ENCODE measurements around the gene FAM13A.

Gene FAM13A

DNA sequence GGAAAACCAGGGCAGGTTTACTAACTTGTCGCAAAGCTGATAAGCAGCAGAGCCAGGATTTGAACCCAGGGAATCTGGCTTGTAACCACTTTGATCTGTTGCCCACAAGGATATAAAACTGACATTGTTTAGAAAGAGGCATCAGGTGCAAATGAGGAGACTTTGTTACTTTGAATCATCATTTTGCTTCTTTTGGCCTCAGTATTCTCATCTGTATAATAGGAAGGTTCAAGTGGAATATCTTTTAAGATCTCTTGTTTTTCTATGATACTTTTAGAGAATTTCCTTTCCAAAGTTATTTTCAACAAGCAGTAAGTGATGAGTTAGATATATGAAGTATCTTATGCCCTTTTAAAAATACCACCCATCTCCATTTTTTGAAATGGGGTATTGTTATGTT lies 301.5 kb downstream of the FAM13A start:
- Histone ChIP-seq H3K27ac (no peak overlapping the region), H3K27me3 (replicated peaks) (no peaks in the 10 kb centered on the region), H3K4me3 (ENCODE audit: low read depth, low read length) (no peak overlapping the region), H3K36me3 (replicated peaks) (no peaks in the 10 kb centered on the region)
- TF ChIP-seq, protein P1, sequence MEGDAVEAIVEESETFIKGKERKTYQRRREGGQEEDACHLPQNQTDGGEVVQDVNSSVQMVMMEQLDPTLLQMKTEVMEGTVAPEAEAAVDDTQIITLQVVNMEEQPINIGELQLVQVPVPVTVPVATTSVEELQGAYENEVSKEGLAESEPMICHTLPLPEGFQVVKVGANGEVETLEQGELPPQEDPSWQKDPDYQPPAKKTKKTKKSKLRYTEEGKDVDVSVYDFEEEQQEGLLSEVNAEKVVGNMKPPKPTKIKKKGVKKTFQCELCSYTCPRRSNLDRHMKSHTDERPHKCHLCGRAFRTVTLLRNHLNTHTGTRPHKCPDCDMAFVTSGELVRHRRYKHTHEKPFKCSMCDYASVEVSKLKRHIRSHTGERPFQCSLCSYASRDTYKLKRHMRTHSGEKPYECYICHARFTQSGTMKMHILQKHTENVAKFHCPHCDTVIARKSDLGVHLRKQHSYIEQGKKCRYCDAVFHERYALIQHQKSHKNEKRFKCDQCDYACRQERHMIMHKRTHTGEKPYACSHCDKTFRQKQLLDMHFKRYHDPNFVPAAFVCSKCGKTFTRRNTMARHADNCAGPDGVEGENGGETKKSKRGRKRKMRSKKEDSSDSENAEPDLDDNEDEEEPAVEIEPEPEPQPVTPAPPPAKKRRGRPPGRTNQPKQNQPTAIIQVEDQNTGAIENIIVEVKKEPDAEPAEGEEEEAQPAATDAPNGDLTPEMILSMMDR (IDR thresholded peaks at IDR 0.05; ENCODE audit: low read depth, low read length, missing control alignments), result no peak
- no peak for DNase-seq
- in situ Hi-C loops (cut with HindIII; ENCODE audit: low pct_ligation_motif_present, low sequenced_read_pairs), result no loop called here

DNA sequence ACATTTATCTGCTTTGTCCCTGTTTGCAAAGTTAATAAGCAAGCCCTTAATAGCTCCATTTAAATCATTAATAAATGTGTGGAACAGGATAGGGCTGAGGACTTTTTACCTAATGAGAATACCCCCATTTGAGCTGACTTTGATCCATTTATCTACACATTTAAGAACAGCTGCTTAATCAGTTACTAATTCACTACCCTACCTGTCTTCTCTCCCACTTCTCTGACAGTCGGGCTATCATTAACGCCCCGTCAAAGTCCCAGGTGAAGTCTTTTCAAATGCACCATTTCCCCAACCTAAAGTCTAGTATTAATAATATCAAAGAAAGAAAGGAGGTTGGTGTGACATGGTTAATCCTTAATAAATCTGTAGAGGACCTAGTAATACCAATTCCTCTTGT lies 302.2 kb downstream of the FAM13A start:
- H3K27me3 ChIP-seq (replicated peaks), result no peaks in the 10 kb centered on the region
- no peak for DNase-seq
- in situ Hi-C loops (cut with HindIII; ENCODE audit: low pct_ligation_motif_present, low sequenced_read_pairs), result no loop called here
- H3K4me3 ChIP-seq (ENCODE audit: low read depth, low read length), result no peak overlapping the region
- peaks cover 5% of the 10 kb centered on the region for H3K36me3 ChIP-seq (replicated peaks)
- TF ChIP-seq, protein P1 (IDR thresholded peaks at IDR 0.05; ENCODE audit: low read depth, low read length, missing control alignments), result no peak
- H3K27ac ChIP-seq, result no peak overlapping the region

DNA sequence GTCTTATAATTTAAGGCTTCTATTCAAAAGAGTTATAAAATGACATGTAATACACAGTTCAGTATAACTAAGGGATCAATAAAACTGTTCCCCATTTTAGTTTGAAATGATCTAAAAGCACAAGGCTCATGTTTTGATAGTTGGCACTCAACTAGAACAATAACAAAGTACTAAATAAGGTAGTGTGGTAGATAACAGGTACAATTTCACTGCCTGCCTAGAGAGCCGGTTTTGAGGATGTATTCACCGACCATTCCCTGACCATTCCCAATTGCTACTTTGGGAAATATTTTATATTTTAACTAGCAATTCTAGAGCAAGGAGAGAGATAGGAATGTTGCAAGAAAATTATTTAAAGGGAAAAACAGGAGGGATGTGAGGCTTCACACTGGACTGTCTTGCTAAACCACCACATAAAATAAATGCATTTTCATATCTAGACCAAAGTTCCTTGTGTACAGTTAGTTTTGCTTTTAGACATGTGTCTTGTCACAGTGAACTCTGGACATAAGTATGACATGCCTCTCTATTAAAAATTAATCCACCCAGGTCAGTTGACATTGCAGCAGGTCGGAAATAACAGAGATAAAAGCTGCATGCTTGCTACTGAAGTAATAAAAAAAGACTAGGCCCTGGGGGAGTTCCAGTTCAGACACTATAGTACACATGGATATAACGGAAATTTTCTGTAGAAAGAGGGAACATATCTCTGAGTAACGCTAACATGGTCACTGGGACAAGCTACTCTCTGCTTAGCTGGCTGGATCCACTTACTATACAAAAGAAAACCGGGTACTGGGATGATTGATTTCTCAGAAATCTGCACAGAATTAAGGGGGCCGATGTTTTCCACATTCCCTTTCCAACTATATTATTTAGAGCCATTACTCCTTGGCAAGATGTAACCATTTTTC lies 303.1 kb downstream of the FAM13A start:
- Histone ChIP-seq H3K4me3 (ENCODE audit: low read depth, low read length) (no peak overlapping the region), H3K36me3 (replicated peaks) (peaks cover 9% of the 10 kb centered on the region), H3K27ac (no peak overlapping the region), H3K27me3 (replicated peaks) (no peaks in the 10 kb centered on the region)
- in situ Hi-C loops (cut with HindIII; ENCODE audit: low pct_ligation_motif_present, low sequenced_read_pairs), result no loop called here
- TF ChIP-seq, protein P1 (IDR thresholded peaks at IDR 0.05; ENCODE audit: low read depth, low read length, missing control alignments), result no peak
- DNase-seq, result no peak

DNA sequence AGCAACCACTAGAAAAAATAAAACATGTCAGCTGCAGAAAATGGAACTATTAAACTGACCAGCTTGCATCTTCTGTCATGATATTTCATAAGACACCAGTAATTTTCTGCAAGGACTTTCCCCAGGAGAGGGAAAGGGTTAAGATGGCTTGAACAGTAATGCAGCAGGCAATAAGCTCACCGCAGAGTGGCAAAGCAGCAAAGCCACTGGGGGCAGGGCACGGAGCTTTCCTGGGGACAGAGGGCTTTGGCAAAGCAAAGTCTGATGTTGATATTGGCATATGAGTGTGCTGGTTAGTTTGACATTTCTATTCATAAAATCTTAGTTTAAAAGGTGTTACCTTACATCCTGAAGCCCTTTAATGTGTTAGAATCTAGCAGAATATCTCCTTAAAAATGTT lies 304.2 kb downstream of the FAM13A start:
- Histone ChIP-seq H3K36me3 (replicated peaks) (peaks cover 17% of the 10 kb centered on the region), H3K4me3 (ENCODE audit: low read depth, low read length) (no peak overlapping the region), H3K27me3 (replicated peaks) (no peaks in the 10 kb centered on the region), H3K27ac (no peak overlapping the region)
- DNase-seq, result no peak
- TF ChIP-seq, protein P1 (IDR thresholded peaks at IDR 0.05; ENCODE audit: low read depth, low read length, missing control alignments), result no peak
- in situ Hi-C loops (cut with HindIII; ENCODE audit: low pct_ligation_motif_present, low sequenced_read_pairs), result no loop called here

DNA sequence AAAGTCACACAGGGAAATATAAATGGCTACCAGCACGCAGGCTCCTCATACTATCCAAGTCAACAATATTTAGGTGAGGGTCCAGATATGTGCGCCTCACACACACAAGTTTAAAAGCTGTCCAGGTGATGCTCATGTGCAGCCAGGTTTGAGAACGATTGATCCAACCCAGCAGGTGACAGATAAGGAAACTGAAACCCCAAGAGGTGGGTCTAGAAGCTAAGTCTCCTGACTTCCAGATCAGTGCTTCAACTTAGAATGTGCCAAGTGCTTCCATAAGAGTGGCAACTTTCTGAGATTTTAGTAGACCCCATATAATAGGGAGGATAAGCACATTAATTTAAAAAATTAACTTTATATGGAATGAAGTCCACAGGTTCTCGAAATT lies 304.9 kb downstream of the FAM13A start:
- H3K4me3 ChIP-seq (ENCODE audit: low read depth, low read length), result no peak overlapping the region
- DNase-seq, result no peak
- no peak overlapping the region for H3K27ac ChIP-seq

More for the DNA sequence above, 304.9 kb downstream of the FAM13A start:
- Histone ChIP-seq H3K36me3 (replicated peaks) (peaks cover 23% of the 10 kb centered on the region), H3K27me3 (replicated peaks) (no peaks in the 10 kb centered on the region)
- TF ChIP-seq, protein P1 (IDR thresholded peaks at IDR 0.05; ENCODE audit: low read depth, low read length, missing control alignments), result no peak
- in situ Hi-C loops (cut with HindIII; ENCODE audit: low pct_ligation_motif_present, low sequenced_read_pairs), result no loop called here
